HG03060 (cell line): Measurements from ENCODE around the gene PYM1.
A peak's percentile ranks its signal among the peaks of the same experiment; 100 is the strongest.
"Not testable (repeated sequence)": the region's sequence is repeated elsewhere in the genome, so short reads cannot be mapped to it uniquely, and the experiment has no call there.

Experiments used
- ATAC-seq: cut with Tn5 transposase; IDR thresholded peaks from one replicate; pipeline ENCODE4 v1.9.1; 2021; ENCODE audit warnings: low read depth, moderate number of reproducible peaks; ENCODE audit not compliant: unreplicated experiment

PYM1 gene

GRCh38 chr12:55940065-55940732 is 12.5 kb upstream of the PYM1 start:
- ATAC-seq, result peak; percentile 92

GRCh38 chr12:55938826-55939501 is 11.3 kb upstream of the PYM1 start:
- no peak for ATAC-seq

DNA sequence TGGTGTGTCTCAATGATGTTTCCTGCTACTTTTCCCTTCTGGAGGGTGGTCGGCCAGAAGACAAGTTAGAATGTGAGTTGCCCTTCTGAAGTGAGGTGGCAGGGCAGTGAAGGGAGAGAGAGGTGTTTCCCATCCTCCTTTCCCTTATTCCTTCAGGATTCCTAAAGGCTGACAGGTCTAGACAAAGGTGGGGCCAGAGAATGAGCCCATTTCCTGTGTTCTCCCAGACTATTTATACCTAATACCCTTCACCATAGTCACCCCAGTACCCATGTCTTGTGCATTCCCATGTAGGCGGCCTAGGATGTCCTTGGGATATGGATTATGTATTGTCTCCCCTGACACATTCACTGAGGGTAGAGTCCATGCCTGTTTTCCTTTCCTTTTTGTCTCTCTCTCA is 10.3 kb upstream of the PYM1 start:
- ATAC-seq, result no peak

DNA sequence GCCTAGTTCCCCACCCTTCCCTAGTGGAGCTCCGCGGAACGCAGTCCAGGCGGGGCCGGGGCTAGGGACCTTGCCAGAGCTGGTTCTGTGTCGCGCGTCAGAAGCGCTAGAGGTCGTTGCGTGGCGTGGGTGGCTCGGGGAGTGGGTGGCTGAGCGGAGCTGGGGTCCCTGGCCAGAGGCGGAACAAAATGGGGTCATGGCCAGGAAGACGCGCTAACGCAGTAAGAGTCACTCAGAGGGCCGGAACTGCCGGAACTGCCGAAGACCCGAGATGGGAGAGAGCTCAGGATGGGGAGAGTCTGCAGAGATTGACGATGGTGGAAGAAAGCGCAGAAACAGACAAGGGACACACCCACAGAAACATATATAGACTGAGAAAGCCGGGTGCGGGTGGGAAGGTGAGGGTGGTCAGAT is 8.1 kb upstream of the PYM1 start:
- ATAC-seq, result no peak

DNA sequence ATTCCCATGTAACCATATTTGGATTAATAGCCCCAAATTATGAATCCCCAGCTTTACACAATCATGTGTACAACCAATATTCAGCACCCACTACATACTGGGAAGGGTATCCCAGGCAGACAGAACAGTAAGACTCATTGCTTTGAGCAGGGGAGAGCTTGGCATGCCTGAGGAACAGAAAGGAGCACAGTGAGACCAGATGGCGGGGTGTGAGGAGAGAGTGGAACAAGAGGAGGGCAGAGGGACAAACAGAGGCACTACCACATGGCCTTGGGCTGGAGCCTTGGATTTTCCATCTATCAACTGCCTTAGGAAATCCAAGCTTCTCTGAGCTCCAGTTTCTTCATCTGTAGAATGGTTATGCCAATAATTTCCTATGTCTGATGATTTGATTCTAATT is 7.1 kb upstream of the PYM1 start:
- ATAC-seq, result no peak

GRCh38 chr12:55933799-55934742 is 6.4 kb upstream of the PYM1 start:
- ATAC-seq, result no peak

DNA sequence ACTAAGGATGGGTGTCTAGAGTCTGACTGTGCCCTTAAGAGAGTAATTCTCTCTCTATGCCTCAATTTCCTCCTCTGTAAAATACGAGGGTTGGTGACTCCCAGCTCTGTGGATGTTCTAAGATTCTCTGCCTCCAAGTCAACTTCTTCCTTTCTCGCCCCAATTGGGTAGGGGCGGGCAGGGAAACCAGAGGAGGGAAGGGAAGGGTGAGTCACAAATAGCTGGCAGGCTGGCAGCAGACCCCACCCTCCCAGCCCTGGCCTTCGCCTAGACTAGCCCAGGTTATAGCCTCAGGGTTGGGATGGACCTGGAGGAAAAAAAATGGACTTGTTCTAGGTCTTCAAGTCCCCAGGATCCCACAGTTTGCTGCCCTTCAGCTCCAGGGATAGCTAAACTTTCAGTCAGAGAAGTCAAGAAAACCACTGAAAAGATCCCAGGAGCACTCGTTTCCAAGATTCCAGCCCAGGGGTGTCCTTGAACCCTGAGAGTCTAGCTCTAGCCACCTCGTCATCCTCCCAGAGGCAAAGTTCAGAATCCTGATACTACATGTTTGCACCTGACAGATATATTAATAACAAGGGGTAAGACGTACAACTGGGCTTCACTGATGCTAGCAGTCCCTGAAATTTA is 5.6 kb upstream of the PYM1 start:
- ATAC-seq, result no peak

DNA sequence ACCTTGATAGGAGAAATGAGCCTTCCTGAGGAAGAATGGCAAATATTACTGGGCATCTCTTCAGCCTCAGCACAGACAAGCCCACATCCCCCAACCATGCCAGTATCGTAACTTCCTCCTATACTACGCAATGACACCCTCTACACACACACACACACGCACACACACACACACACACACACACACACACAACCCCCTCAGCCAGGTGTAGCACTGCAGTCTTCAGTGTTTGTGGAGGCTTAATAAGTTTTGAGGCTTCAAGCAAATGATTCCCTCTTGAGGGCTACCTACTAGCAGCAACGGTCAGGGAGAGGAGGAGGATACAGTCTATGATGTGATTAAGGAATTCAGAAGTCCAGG is 4.8 kb upstream of the PYM1 start:
- no peak for ATAC-seq

- no peak for ATAC-seq
Measured at GRCh38 chr12:55931780-55932550, 4.3 kb upstream of the PYM1 start.

GRCh38 chr12:55931317-55931779 is 3.7 kb upstream of the PYM1 start:
- ATAC-seq, result no peak

DNA sequence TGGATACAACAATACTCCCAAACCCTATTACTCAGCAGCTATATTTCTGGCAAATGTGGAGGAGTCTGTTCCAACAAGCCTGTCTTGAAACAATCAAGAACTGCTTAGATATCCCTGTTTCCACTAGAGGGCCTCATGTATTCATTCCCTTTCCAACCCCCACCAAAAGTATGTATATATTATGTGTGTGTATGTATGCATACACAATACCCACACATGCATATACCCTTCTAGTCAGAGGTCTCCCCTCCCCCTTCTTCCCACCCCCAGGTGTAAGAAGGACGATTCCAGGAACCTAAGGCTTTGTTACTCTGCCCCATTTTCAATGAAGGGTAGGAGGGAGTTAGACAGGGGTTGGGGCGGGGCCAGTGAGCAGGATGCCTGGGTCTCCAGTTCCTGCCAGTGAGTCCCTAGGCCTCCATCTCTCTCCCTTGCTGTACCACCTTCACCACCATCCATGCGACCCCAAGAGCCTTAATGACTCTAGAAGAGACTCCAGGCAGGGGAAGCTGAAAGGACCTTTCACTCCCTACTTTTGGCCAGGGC is 3.1 kb upstream of the PYM1 start, which contains the start of gene DGKA:
Gene DGKA (plus strand): TSS at position 392 of the 546 bp plus-strand sequence. CDS start 5,342 bp downstream, outside the sequence.
- no peak for ATAC-seq

GRCh38 chr12:55929306-55929791 is 1.7 kb upstream of the PYM1 start:
- ATAC-seq, result no peak

DNA sequence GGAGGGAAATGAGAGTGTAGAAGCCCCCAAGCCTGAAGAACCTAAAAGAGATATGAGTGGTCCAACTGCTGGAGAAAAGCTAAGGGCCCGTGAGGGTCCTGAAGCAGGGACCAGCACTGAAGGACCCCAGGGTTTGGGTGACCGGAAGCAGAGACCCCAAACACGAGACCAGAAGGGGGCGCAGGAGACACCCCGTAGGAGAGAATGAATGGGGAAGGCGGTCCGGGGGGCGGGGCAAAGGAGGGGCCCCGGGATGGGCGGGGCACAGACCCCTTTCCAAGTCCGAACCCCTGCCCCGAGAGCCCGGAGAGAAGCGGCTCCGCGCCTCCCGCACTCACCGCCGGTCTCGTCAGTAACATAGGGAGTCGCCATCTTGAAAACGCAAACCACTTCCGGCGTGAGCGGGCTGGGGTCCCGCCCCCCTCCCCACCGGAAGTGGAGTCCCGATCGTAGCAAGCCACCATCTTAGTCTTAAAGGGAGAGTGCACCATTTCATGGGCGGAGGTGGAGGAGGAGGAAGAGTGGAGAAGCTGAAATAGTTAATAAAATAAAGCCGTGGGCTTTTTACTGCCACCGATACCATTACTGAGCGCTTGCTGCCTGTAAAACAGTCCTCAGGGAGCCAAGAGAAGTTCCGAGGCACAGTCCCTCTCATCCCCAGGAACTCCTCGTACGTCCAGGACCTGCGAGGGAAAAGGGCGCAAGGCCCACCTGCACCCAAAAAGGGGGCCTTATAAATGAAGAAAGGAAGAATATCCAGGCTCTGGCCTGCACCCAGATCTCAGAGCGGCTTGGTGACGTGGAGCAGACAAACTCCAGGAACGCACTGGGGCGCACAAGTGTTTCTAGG is 731 bp downstream of the PYM1 start:
- no peak for ATAC-seq

DNA sequence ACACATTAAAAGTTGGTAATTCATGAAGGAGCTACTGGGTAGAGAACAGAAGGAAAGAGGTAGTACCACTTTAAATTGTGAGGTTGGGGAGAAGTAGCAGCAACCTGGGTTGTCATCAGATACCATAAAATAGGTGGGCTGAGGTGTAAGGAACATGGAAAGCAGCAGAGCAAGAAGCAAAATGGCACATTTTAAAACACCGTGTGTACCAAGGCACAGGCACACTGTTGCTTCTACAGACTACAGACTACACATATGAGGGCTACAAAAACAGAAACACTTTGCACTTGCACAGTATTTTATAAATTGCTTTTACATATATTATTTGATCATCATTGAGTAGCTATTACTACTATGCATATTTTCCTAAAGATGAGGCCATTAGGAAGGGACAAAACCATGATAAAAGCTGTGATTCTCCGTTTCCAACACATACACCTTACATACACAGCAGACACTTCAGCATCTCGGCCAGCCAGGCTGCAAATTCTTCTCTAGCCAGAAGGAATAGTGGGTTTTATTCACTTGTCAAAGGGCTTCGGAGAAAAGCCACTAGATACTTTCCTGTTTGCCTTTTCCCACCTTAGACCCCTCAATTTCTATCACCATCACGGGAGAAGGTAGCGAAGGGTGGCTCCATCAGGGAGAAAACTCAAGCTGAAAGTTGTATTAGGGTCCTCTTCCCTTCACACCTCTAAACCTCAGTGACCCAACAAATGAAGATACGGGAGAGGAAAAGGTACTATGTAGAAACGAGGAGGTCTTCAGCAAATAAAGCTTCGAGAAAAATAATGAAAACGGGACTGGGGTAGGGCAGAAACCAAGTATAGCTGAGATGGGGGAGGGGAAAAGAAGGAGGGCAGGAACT is 1.6 kb downstream of the PYM1 start:
- no peak for ATAC-seq

DNA sequence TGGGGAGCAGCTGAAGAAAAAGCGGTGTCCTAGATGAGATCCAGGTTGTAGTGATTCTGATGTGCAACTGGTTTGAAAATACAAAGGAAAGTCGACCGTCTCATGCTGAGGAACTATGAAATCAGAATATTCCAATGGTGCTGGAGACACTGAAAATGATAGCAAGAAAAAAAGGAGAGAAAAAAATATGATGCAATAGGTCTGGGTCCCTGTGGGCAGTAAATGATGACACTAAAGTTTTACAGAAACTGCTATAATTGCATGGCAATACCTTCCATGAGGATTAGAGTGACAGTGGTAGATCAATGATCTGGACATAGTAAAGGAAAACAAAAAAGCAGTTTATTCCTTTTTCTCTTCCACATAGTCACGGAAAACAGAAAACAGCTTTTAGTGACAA is 2.3 kb downstream of the PYM1 start:
- no peak for ATAC-seq

DNA sequence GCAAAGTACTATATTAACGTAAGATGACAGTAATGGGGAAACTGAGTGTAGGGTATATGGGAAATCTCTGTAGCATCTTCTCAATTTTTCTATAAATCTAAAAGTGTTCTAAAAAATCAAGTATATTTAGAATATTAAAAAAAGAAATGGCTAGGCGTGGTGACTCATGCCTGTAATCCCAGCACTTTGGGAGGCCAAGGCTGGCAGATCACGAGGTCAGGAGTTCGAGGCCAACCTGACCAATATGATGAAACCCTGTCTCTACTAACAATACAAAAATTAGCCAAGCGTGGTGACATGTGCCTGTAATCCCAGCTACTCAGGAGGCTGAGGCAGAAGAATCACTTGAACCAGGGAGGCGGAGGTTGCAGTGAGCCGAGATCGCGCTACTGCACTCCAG is 4.0 kb downstream of the PYM1 start:
- ATAC-seq, result not testable (repeated sequence)

- ATAC-seq, result no peak
Measured at GRCh38 chr12:55922126-55922525, 5.6 kb downstream of the PYM1 start.

DNA sequence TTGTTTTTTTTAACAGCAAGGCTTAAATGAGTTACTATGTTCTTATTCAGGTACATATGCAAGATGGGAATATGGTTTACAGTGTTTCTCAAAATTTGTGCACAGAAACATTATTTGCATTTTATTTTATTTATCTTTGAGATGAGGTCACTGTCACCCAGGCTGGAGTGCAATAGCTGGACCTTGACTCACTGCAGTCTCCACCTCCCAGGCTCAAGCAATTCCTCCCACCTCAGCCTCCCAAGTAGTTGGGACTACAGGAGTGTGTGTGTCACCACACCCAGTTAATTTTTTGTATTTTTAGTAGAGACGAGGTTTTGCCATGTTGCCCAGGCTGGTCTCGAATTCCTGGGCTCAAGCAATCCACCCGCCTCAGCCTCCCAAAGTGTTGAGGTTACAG is 8.7 kb downstream of the PYM1 start:
- not testable (repeated sequence) for ATAC-seq
